Hematopoietic multipotent progenitor cell treated with erythropoietin and hydrocortisone succinate and interleukin-3 and kit ligand, for 8 days (in vitro differentiated cells): ENCODE results near the gene RUFY1.

Experiments used
- DNase-seq: peaks from one replicate; pipeline ENCODE4 v3.0.0-alpha.2; 2015

The RUFY1 gene

DNA sequence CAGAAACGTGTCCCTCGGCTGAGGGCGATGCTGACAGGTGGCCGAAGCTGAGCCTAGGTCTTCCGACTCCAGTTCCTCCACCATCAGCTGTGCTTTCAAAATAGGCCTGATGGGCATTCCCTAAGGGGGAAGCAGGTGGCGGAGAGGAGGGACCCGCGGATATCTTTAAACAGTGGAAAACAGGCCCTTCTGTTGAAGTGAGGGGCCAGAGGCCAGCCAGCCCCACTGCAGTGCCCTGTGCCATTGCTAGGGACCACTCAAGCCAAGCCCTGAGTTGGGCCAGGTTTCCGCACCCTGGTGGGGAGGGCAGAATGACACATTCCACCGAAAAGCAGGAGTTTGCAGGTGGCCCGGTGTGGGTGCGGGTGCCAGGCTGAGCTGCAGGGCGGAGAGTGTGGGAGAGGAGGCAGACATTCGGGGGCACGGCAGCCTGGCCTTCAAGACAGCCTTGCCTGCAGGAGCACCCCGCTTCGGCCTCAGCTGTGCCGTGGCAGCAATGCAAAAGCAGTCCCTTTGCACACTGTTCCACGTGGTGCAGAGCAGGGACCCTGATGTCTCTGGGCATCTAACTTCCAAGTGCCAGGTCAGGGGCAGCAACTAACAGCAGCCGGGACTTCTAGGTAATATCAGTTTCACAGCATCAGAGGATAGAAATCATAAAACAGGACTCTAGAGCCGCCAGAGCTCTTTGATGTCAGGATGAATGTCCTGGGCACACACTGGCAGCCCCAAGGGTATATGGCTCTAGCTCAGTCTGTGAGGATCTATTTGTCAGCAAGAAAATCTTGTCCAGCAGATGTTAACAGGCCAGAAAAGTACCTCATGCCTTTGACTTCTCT is 55.9 kb downstream of the RUFY1 start:
- DNase-seq: no peak

DNA sequence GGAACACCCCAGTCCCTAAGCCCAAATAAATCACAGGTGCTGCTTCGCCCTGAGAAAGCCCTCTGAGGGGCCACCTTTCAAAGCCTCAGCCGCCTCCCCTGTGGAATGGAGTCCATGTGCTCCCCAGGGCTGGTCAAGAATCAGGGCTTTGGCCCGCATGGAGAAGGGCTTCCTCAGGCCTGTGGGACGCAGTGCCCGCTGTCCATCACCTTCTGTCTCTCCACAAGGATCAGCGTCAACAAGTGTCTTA is 56.5 kb downstream of the RUFY1 start:
- DNase-seq: no peak

DNA sequence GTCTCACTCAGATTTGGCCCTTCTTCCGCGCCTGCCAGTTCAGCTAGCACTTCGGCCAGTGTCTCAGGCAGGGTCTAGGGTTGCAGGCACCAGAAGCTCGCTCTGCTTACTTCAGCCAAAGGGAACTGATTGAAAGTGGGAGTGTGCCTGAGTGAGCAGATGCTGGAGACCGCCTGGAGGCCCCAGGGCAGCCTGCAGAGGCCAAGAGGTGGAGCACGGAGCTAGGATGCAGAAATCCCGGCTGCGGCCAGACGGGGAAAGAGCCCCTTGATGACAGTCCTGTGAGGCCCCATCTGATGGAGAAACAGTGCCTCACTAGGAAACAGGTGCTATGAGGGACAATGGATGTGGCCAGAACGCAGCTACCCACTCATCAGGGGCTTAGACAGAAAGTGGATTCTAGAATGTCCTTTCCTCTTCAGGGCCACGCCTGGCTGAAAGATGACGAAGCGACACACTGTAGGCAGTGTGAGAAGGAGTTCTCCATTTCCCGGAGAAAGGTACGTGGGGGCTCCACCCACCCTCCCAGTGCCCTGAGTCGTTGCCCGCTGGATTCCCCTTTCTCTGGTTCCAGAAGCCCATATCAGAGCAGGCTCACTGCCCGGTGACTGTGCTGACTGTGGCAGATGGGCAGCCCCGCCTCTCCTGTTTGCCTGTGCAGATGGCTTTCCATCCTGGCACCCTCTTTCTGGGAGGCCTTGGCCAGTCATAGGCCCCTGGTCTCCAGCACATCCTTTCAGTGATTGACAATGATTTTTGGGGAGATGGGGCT is 57.0 kb downstream of the RUFY1 start:
- no peak for DNase-seq

DNA sequence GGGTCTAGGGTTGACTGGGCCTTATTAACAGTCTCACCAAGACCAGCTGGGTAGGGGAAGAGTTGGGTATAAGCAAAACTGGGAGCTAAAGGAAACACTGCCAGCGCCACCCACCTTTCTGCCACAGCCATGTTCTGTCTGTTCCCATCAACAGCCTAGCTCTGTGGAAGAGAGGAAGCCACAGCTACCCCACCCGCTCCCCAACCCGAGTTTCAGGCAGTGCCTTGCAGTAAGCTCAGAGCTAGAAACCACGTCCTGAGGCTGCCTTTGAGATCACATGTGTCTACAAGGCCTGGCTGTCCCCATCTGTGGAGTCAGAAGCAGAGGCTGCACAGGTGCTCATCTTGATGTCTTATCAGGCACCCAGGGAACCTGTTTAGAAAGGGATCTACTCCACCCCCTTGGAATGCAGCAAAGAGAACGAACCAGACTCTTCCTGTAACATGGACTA is 57.8 kb downstream of the RUFY1 start:
- no peak for DNase-seq

DNA sequence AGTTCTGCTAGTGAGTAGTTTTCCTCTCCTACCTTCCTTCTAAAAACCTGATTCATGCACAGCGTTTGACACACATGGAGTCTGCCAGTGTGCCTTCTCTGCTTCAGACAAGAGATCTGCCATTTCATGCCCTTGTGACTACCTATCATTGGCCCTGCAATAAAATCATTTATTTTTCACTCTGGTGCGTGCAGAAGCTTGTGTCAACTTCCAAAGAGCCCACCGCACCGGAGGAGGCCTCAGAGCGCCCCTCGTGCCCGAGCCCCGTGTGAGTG is 59.4 kb downstream of the RUFY1 start:
- no peak for DNase-seq

DNA sequence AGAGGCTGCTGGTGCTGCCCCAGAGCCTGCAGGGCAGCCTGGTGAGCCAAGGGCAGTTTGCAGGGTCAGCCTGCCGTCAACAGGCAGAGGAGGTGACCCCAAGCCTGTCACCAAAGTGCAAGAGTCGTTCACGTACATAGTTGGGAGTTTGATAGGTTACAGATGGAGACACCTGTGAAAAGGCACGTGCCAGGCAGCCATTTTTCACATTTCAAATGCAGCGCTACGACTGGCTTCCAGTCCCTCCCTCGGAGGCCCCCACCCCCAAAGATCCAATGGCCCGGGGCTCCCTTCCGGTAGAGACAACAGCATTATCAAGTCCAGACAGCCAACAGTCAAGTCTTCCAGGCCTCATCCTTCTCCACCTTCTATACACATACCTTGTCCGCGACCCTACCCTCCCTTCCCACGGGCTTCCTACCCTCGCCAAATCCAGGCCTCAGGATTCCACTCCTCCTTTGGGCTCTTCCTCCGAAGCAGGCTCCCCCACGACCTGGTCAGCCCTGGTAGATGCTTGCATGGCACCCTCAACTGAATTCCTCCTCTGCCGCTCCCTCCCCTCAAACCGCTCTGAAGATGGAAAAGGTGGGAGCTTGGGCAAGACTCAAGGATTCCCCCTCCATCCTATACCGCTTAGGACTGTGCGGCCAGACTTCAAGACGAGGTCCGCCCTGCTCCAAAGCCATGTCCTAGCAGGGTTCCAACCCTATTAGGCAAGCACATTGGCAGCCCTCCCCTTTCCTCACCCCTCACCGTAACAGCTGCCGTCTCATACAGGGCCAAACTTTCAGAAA is 60.0 kb downstream of the RUFY1 start:
- DNase-seq: no peak

DNA sequence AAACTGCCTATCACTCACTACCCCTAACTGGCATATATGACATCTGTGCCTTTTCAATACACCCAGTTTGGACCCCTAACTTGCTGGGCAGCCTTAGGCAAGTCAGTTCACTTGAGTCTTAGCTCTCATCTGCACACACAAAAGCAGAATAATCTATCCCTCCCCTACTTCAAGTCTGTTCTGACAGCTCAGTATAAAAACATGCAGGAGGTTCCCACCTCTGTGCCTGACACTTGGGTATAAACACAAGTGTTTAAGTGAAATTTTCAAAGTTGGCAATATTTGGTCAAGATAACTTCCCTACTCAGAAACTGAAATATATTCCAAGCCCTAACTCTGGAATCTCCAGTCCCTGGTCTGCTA is 60.5 kb downstream of the RUFY1 start:
- DNase-seq: no peak

DNA sequence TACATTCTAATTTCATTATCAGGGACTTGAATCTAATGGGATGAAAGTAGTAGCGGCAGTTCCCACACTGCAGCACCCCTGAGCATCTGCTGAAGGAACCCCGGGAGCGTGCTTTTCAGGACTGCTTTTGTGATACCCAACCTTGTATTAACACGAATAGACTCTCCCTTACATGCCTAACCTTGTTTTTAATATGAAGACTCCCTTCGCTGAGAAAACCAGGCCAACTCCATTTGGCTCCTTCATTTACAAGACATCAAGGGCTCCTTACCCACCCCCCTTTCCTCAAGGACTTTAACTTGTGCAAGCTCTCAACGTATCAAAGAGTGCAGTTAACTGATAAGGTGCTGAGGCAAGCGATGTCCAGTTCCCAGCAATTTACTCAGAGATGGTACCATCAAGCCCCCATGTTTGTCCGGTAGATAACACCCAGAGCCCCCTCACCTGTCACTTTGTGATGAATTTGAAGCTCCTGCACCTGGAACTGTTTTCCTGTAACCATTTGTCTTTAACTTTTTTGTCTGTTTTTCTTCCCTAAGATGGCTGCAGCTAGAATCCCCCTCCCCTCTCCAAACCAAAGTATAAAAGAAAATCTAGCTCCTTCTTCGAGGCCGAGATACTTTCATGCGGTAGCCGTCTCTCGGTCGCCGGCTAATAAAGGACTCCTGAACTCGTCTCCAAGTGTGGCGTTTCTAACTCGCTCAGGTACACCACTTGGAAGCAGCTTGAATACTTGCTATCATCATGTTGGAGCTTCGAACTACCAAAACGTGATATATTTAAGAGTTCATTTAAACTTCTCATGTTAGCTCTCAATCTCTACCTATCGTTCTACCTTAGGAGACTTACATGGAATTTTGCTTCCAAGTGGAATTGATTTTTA is 62.5 kb downstream of the RUFY1 start:
- DNase-seq: peak; percentile 67

DNA sequence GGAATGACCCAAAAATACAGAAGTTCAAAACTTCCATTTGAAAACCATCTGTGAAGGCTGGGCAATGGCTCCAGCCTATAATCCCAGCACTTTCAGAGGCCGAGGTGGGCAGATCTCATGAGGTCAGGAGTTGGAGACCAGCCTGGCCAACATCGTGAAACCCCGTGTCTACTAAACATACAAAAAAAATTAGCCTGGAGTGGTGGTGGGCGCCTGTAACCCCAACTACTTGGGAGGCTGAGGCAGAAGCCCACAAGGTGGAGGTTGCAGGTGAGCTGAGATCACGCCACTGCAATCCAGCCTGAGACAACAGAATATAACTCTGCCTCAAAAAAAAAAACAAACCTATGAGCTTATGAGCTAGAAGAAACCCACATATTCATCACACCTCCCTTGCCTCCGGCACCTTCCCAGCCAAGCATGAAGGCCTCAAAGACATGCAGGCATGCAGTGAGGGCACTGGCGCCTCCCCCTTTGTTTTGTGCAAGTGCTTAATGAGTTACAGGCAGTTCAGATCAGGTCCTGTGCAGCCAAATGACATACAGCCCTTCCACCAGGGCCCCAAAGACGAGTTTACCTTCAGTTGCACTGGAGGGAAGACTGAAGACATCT is 63.2 kb downstream of the RUFY1 start:
- no peak for DNase-seq

DNA sequence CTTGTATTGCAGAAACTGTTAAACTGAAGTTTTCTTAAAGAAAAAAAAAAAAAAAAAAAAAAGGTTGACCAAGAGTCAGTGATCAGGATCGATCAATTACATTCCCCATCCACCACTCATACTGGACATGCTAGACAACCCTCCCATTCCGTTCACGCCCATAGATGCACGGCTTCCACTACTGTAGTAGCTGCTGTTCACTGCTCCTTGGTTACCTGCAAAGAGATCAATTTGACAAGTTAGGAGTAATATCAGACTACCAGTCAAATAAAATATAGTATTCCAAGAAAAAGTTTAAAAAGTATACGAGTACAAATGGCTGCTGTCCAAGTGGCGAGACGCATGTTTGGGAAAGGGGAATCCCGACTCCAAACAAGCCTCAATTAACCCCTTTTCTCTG is 64.4 kb downstream of the RUFY1 start:
- DNase-seq: peak; percentile 4

DNA sequence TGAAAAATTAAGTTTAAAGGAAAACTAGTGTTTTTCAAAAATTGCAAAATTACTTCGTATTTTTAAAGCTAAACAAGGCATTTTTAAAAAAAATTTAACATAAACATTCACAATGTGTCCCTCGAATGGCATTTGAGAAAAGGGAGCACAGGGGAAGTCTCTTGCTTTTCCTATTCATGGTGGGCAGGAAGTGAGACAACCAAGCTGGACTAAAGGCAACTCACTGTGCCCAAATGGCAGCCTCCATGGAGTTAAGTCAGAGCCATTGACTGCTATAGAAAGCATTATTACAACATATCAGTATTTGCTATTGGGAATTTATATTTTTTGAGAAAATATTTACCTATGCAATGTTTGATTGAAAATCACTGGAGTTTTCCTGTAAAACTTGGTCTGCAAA is 64.8 kb downstream of the RUFY1 start:
- DNase-seq: peak; percentile 2

DNA sequence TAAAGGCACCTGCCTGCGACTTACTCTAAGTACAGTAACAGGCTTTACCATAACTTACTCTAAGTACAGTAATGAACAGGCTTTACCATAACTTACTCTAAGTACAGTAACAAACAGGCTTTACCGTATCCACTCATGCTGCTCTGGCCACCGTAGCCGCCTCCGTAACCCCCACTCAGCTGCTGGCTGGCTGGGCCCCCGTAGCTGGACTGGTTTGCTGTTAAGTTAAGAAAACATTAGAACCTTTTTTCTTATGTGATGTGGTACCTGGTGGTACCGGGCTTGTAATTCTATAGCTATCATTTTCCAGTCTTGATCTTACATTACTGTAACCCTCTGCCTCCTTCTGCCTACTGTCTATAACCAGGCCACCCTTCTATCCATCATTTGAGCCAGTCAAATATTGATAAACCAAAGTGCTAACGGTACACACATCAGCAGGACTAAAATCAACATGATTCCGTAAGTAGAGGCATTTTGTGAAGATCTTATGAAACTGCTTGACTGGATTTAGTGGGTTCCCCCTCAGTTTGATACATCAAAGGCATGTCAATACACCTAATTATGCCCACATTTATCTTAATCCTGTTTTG is 65.7 kb downstream of the RUFY1 start:
- DNase-seq: no peak

DNA sequence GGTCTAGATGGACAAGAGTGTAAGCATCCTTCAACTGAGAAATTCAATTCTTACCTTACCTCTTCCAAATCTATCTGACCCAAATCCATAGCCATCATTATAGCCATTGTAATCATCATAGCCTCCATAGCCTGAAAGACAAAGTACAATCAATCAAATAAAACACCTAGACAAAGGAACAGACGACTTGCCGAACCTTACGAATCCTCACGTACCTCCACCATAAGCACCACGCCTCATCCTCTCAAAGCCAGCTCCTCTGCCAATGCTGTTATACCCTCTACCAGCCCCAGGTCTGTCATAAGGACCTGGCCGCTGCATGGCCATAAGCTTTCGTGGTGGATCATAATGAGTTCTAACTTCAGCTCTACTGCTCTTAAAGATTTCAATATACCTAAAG is 67.6 kb downstream of the RUFY1 start:
- no peak for DNase-seq

DNA sequence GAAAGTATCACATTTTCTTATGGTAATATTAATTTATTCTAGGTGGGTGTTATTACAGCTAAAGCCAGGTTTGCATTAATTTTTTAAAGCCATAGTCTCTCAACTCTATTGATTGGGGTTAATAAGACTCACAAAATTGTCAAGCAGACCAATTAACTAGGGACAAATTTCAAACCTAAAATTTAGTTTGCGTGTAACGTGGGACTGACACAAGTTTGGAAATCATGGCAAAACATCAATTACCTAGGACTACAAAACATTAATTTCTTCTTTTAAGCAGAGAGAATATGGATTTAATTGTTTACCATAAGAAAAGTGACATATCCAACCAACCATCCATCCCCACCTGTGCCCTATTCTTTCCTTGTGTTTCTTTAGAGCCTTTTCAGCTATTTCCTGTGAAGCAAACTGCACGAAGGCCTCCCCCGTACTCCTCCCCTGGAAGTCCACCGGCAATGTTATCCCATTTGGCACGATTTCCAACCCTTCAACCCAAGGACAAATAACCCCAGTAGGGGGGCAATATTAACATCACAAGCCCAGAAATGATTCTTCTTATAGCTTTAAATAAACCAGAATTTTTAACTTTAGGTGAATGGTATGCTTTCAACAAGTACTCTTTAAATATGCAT is 68.7 kb downstream of the RUFY1 start:
- no peak for DNase-seq

DNA sequence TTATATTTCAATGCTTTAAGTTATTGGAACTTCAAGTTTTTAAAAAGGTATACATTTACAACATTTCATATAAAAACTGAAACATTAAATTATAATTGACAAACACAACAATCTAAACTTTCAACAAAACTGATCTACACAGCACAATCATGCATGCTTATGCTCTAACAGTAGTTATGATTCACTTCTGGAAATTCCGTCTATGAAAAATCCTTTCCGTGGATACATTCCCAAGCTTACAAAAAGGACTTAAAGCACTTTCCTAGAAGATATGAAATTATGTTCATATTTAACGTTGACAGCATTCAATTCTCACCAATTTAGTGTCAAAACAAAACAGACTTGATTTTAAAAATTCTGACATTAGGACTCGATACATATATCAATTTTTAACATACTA is 69.4 kb downstream of the RUFY1 start:
- DNase-seq: no peak

DNA sequence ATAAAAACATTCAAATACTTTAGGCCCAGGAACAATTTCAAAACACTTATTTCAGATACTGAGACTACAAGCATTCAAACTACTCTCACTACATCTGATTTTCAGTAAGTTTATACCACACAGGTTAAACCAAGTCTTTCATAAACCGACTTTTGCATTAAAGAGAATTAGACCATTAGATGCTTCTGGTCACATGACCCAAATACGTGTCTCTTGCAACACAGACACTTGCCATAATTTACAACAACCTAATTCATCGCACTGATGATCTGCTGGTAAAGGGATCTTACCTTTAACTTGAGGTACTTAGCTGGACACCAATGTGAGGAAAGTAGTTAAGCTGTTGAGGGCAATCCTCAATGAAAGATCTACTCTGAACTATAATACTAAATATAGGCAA is 69.9 kb downstream of the RUFY1 start:
- DNase-seq: no peak

DNA sequence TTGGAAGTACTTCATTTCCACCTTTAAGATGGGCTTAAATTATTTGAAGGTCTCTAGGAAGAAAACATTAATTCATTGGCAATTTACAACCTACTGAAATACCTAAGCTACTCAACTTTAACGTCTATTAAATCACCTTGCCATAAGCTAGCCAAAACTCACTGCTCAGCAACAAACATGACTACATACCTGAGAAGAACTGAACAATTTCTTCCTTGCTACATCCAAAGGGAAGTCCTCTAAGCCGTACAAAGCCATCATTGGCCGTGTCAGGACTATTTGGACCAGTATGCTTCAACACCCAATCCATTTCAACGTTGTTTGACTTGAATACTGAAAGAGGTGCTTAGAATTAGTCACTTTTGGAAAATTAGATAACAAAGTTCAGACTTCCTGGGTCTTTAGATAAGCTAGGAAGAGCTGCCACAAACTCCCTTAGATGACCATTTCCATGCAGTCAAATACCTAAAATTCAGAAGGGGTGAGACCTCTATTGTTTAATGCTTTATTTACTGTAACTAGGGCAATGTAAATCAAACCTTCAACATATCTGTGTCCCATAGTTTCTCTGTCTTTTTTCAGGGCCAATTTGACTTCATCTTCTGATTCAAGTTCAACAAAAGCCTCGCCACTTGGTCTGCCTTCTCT is 70.5 kb downstream of the RUFY1 start:
- peak; percentile 76 for DNase-seq

DNA sequence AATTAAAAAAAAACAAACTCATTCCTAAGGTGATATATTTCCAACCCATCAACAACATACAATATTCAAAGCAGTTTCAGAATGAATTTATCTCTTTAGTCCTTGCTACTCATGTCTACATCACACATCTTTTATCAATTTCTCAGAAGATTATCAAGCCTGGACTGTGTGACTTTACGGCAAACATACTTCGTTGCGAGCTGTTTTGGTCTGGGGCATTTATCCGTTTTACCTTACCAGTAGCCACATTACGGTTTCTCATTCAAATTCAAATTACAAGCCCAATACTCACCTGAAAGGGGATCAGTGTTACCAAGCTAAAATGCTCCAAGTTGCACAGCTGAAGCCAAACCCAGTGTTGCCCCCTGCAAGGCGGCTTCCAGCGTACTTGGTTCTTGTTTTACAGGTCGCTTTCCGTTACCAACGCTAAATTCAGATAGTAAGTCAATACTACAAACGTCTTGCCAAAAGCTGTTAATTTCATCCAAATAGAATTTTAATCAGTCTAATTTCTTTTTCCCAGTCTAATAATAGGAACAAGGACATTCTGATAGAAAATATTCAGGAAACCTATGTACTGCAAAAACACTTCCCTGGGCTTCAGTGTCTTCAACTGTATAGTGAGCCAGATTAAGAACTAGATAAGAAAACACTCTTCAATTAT is 71.3 kb downstream of the RUFY1 start:
- no peak for DNase-seq

DNA sequence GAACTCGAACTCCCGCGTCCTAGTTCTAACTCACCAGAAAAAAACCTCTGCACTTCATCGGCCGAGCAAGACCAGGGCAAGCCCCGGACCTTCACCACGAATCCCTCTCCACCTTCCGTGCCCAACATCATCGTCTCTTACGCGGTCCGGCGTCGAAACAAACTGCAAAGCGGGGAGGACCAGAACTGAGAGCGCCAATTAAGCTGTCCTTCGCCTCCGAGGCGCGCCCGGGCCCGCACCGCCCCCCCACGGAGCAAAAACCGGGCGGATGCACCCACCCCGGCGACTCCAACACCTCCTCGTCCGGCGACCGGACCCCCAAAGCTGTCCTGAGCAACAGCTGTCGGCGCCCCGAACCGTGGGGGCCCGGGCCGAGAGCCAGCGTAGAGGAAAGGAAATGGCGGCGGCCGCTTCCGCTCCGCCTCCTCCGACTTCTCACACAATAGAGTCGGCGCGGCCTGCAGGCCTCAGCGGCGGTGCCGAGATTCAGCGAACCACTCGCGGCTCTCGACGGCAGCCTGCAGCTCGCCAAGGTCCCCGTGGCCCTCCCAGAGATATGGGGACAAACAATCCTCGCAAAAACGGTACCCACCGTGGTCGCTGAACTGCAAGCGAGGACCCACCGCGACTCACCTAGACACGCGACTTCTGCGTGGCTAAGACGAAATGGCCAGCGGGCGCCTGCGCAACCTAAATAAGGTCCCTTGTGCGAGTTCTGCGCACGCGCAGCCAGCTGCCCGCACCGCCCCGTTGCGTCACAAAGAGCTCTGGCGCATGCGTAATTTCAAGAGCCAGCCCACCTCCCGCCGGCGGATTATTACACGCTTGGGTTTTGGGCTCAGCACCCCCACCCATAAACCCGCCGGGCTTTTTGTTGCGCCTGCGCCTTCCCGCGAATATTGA is 72.9 kb downstream of the RUFY1 start, which contains the start of gene HNRNPH1:
HNRNPH1 (minus strand) TSS at position 669 of the 903 bp plus-strand sequence; CDS start at position 131, 538 bp downstream.
- DNase-seq: peak; percentile 99
